GM12875 (cell line): ENCODE measurements around the gene DNAJB5.
"Not testable (repeated sequence)": the region's sequence is repeated elsewhere in the genome, so short reads cannot be mapped to it uniquely, and the experiment has no call there.

ENCODE experiments used
- H3K4me3 ChIP-seq: one replicate; pipeline ENCODE4 v1.5.1; 2011; ENCODE audit warnings: low read depth, low read length, control low read depth
- CTCF ChIP-seq: IDR thresholded peaks from 2 replicates; pipeline ENCODE4 v1.5.1; 2011; ENCODE audit warnings: low read depth, mild to moderate bottlenecking, control low read depth, inconsistent platforms, low read length, moderate library complexity, borderline replicate concordance; ENCODE audit not compliant: insufficient read depth

DNAJB5 gene

GRCh38 chr9:35001803-35002502, 12.4 kb downstream of the DNAJB5 start:
- no peak for TF ChIP-seq CTCF
- H3K4me3 ChIP-seq, result no peak overlapping the region

- H3K4me3 ChIP-seq, result no peak overlapping the region
- no peak for TF ChIP-seq CTCF
Measured at GRCh38 chr9:35002623-35003022, 13.1 kb downstream of the DNAJB5 start.

- H3K4me3 ChIP-seq, result not testable (repeated sequence)
Measured at GRCh38 chr9:35004299-35004698, 14.8 kb downstream of the DNAJB5 start.

- no peak overlapping the region for H3K4me3 ChIP-seq
- no peak for TF ChIP-seq CTCF
Measured at GRCh38 chr9:35010351-35010958, 20.9 kb downstream of the DNAJB5 start.

- TF ChIP-seq CTCF, result no peak
Measured at GRCh38 chr9:35014517-35014916, 25.0 kb downstream of the DNAJB5 start.

GRCh38 chr9:35023443-35023842, 33.9 kb downstream of the DNAJB5 start:
- not testable (repeated sequence) for H3K4me3 ChIP-seq

More at GRCh38 chr9:35014517-35014916, 25.0 kb downstream of the DNAJB5 start:
- no peak overlapping the region for H3K4me3 ChIP-seq

GRCh38 chr9:35026671-35027070, 37.1 kb downstream of the DNAJB5 start:
- H3K4me3 ChIP-seq, result no peak overlapping the region
- TF ChIP-seq CTCF, result no peak

GRCh38 chr9:35027374-35027773, 37.8 kb downstream of the DNAJB5 start:
- TF ChIP-seq CTCF, result no peak
- H3K4me3 ChIP-seq, result no peak overlapping the region
